D721Med (cell line): ENCODE results near the gene GGTLC1.
"Not testable (repeated sequence)": the region's sequence is repeated elsewhere in the genome, so short reads cannot be mapped to it uniquely, and the experiment has no call there.

Source experiments
- DNase-seq: peaks from one replicate; pipeline ENCODE4 v3.0.0; 2011; ENCODE audit warnings: low spot score; ENCODE audit not compliant: insufficient read length
- FAIRE-seq: peaks from 2 replicates; lab custom pipeline; 2011; peaks lifted over from hg19 to GRCh38; lab: Jason Lieb, UNC
- TF ChIP-seq, protein P1 (sequence below): IDR thresholded peaks from 2 replicates; pipeline ENCODE4 v1.5.1; 2012; ENCODE audit warnings: mild to moderate bottlenecking, control low read depth; ENCODE audit not compliant: insufficient read depth; ENCODE audit errors: missing control alignments

Gene GGTLC1

DNA sequence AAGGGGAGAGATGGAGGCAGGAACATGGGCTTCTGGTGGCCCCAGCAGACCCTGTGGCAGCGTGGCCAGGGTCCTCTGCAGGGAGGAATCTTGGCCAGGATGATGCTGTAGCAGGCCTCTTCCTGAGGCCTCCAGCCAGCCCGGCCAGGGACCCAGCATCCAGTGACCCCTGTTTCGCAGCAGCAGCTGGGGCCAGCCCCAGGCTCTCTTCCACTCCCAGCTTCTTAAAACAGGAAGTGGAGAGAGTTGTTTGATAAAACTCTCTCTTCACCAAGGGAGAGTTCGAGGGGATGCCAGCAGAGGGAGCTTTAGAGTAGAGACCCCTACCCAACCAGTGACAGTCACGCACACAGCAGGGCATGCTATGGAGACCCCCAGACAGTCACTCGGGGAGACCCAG is 10.1 kb downstream of the GGTLC1 start:
- TF ChIP-seq, protein P1, sequence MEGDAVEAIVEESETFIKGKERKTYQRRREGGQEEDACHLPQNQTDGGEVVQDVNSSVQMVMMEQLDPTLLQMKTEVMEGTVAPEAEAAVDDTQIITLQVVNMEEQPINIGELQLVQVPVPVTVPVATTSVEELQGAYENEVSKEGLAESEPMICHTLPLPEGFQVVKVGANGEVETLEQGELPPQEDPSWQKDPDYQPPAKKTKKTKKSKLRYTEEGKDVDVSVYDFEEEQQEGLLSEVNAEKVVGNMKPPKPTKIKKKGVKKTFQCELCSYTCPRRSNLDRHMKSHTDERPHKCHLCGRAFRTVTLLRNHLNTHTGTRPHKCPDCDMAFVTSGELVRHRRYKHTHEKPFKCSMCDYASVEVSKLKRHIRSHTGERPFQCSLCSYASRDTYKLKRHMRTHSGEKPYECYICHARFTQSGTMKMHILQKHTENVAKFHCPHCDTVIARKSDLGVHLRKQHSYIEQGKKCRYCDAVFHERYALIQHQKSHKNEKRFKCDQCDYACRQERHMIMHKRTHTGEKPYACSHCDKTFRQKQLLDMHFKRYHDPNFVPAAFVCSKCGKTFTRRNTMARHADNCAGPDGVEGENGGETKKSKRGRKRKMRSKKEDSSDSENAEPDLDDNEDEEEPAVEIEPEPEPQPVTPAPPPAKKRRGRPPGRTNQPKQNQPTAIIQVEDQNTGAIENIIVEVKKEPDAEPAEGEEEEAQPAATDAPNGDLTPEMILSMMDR: peak; percentile 9
- FAIRE-seq, DNase-seq: not testable (repeated sequence)

GRCh38 chr20:23974966-23975365 is 13.6 kb downstream of the GGTLC1 start:
- FAIRE-seq: no peak
- TF ChIP-seq, protein P1: no peak
- DNase-seq: no peak

DNA sequence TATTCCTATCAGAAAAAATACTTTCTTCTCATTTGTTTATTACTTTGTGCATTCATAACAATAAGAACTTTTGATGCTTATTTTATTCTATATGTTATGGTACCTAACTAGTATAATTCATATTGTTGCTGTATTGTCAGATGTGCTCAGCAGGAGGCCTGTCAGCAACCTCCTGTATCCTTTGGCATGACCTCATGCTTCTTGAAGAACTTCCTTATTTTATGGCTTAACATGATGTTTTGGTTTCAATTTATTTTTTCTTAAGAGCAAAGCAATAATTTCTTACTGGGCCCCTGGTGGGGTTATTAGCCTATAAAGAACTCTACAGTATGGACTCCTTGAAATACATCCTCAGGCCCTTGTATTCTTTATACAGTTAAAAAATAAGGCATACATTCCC is 17.3 kb downstream of the GGTLC1 start:
- DNase-seq (no peak), FAIRE-seq (no peak)
- TF ChIP-seq, protein P1: no peak

- no peak for FAIRE-seq
These were observed 18.5 kb downstream of the GGTLC1 start for GRCh38 chr20:23970049-23970448.

DNA sequence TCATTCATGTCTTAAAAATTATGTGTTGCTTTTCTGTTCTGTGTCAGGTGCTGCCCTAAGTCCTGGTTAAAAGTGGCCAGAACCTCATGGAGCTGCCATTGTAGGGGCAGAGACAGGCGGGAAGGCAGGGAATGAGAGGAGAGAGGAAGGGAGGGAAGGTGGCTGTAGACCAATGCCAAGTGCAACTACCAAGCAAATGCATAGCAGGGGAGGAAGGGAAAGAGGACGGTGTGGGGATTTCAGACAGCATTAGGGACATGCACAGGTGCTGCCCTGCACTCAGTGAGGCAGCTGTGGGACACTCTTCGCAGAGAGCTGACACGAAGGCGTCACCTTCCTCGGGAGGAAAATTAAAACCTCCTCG is 21.0 kb downstream of the GGTLC1 start:
- TF ChIP-seq, protein P1: no peak
- FAIRE-seq: no peak

More at GRCh38 chr20:23970049-23970448, 18.5 kb downstream of the GGTLC1 start:
- no peak for DNase-seq
- TF ChIP-seq, protein P1: no peak

DNA sequence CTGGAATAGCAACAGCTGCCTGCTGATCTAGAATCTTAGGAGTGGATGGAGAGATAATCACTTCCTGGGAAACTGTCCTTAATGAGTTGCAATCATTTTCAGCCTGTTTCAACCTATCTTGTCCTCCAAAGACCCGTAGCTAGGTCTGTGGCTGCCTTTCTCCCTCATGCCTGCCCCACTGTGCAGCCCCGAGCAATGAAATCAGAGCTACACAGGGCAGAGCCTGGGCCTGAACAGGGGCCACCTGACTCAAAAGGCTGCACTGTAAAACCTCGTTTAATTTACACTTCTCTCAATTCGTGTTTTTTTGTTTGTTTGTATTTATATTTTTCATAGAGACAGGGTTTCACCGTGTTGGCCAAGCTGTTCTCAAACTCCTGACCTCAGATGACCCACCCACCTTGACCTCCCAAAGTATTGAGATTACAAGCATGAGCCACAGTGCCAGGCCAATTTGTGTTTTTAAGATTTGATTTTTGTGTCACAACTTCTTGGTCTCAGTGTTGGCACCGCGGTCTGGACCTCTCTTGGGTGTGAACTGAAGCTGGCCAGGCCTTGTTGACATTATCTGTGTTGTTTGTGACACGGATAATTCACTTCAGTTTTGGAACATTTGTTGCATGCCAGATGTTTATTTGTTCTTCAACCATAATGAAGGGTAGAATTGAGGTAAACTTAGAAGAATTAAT is 21.5 kb downstream of the GGTLC1 start:
- no peak for DNase-seq
- no peak for FAIRE-seq
- TF ChIP-seq, protein P1: no peak

More for the DNA sequence above, 21.0 kb downstream of the GGTLC1 start:
- DNase-seq: no peak

DNA sequence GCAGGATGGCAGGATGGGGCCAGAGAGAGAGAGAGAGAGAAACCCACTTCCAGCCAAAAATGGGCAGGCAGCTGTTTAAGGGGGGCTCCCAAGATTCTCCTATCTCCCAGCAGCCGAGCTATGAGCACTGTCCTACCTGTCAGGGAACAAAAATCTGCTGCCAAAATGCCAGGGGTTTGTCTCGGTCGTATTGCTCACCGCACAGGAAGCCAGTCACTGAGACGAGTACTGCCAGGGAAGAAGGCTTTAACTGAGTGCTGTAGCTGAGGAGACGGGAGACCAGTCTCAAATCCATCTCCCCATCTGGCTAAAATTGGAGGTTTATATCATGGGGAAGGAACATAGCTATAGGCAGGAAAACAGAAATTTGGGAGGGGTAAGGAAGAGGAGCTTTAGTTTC is 22.3 kb downstream of the GGTLC1 start:
- DNase-seq (no peak), FAIRE-seq (no peak)
- TF ChIP-seq, protein P1: no peak
